HCT116 (cell line): ENCODE data around the gene ARHGAP28. TPM values are rescaled to one million over a fixed set of nuclear protein-coding genes. Genes with fewer than 3 reads are reported as not detected.

ENCODE experiments used
- ATAC-seq: fragments of 200-7000 bp; cut with Tn5 transposase; 2 replicates; pipeline ENCODE4 v1.9.1; 2020; ENCODE audit warnings: mild to moderate bottlenecking, moderate library complexity
- BruUV-seq: library from RNA; stranded (reverse); fragments of 400-500 nt; replicated peaks from 2 replicates; lab custom pipeline; 2021; lab: Mats Ljungman, UMichigan
- CTCF ChIA-PET: fragments of 300-600 bp; sonication (Branson Sonifier 250); formaldehyde crosslinking; loops from one replicate; lab custom pipeline; 2021; ENCODE audit warnings: antibody characterized with exemption; lab: Charles Lee
- POLR2A ChIA-PET: fragments of 300-600, 350-600 bp; sonication (Branson Sonifier 250); formaldehyde crosslinking; loops from one replicate; lab custom pipeline; 2021; ENCODE audit warnings: antibody characterized with exemption; lab: Charles Lee
- RAD21 ChIA-PET, 2 experiments: fragments of 300-600 bp; sonication (Branson Sonifier 250); formaldehyde crosslinking; loops; one replicate each; lab custom pipeline; 2023; ENCODE audit warnings: low total read pairs in 2 of 2; ENCODE audit not compliant: uncharacterized antibody in 2 of 2, unreplicated experiment in 2 of 2, low non-redundant PET in 1 of 2; lab: Charles Lee
- DNase-seq: peaks from one replicate; pipeline ENCODE4 v3.0.0-alpha.2; 2010; ENCODE audit warnings: low read depth, low spot score
- H2AFZ ChIP-seq: fragments of 200-600 bp; shearing (Covaris generic), sonication (generic); 2 replicates; pipeline ENCODE4 v1.6.1; 2017; ENCODE audit warnings: low read depth, mixed run types, mixed read lengths, antibody characterized with exemption, low read length; ENCODE audit not compliant: poor library complexity, severe bottlenecking
- H3K27ac ChIP-seq: 2 replicates; pipeline ENCODE4 v1.5.1; 2012; ENCODE audit warnings: low read depth, low read length
- H3K27me3 ChIP-seq: fragments of 200-600 bp; sonication (generic); 2 replicates; pipeline ENCODE4 v1.6.1; 2016; ENCODE audit warnings: mixed run types, low read length, mixed read lengths; ENCODE audit not compliant: insufficient read depth
- H3K36me3 ChIP-seq, 2 experiments: fragments of 200-500 bp in 1 of 2; fragments of 200-600 bp in 1 of 2; sonication (Bioruptor generic) in 1 of 2; sonication (generic) in 1 of 2; 2 replicates each; pipeline versions ENCODE4 v1.5.1 to v1.6.1; 2014 to 2016; ENCODE audit warnings: low read length in 2 of 2, inconsistent platforms in 1 of 2, mixed read lengths in 1 of 2, mixed run types in 1 of 2; ENCODE audit not compliant: insufficient read depth in 2 of 2, control insufficient read depth in 1 of 2
- H3K4me1 ChIP-seq, 2 experiments: fragments of 200-600 bp in 1 of 2; sonication (generic) in 1 of 2; 2 replicates each; pipeline versions ENCODE4 v1.5.1 to v1.6.1; 2012 to 2017; ENCODE audit warnings: low read length in 2 of 2, inconsistent platforms in 1 of 2, mild to moderate bottlenecking in 1 of 2, mixed read lengths in 1 of 2, mixed run types in 1 of 2, moderate library complexity in 1 of 2; ENCODE audit not compliant: insufficient read depth in 2 of 2, control insufficient read depth in 1 of 2
- H3K4me2 ChIP-seq: fragments of 200-600 bp; sonication (generic); 2 replicates; pipeline ENCODE4 v1.6.1; 2017; ENCODE audit warnings: mixed run types, low read length, mixed read lengths
- H3K4me3 ChIP-seq, 2 experiments: fragments of 200-600 bp in 1 of 2; sonication (generic) in 1 of 2; replicated peaks in 1 of 2; 2 replicates each; pipeline ENCODE4 v1.5.1; 2011 to 2016; ENCODE audit warnings: low read length in 2 of 2, control low read depth in 1 of 2, low read depth in 1 of 2, mild to moderate bottlenecking in 1 of 2, mixed read lengths in 1 of 2, mixed run types in 1 of 2
- H3K79me2 ChIP-seq: fragments of 200-600 bp; sonication (generic); 2 replicates; pipeline ENCODE4 v1.6.1; 2017; ENCODE audit warnings: mild to moderate bottlenecking, mixed run types, low read length, moderate library complexity, mixed read lengths; ENCODE audit not compliant: insufficient read depth
- H3K9ac ChIP-seq: fragments of 200-600 bp; sonication (generic); 2 replicates; pipeline ENCODE4 v1.6.1; 2016; ENCODE audit warnings: low read length, mixed read lengths
- H3K9me2 ChIP-seq: fragments of 200-600 bp; sonication (generic), shearing (Covaris generic); 2 replicates; pipeline ENCODE4 v1.6.1; 2017; ENCODE audit warnings: mixed run types, mild to moderate bottlenecking, moderate library complexity; ENCODE audit not compliant: insufficient read depth
- H3K9me3 ChIP-seq, 2 experiments: fragments of 200-500 bp in 1 of 2; fragments of 200-600 bp in 1 of 2; sonication (Bioruptor generic) in 1 of 2; sonication (generic) in 1 of 2; 2 replicates each; pipeline ENCODE4 v1.6.1; 2014 to 2017; ENCODE audit warnings: low read length in 2 of 2, mixed read lengths in 2 of 2, inconsistent platforms in 1 of 2, low read depth in 1 of 2, mild to moderate bottlenecking in 1 of 2, mixed run types in 1 of 2, moderate library complexity in 1 of 2; ENCODE audit not compliant: control insufficient read depth in 1 of 2, insufficient read depth in 1 of 2
- H4K20me1 ChIP-seq: fragments of 200-600 bp; sonication (generic), shearing (Covaris generic); 2 replicates; pipeline ENCODE4 v1.6.1; 2017; ENCODE audit warnings: mixed run types, mild to moderate bottlenecking, moderate library complexity; ENCODE audit not compliant: insufficient read depth
- CTCF ChIP-seq, 3 experiments: fragments of 200-600 bp in 1 of 3; sonication (generic) in 1 of 3; IDR thresholded peaks in 2 of 3; conservative IDR thresholded peaks in 1 of 3; 2 replicates each; pipeline ENCODE4 v1.5.1; 2012 to 2017; ENCODE audit warnings: low read depth in 2 of 3, low read length in 2 of 3, antibody characterized with exemption in 1 of 3, borderline replicate concordance in 1 of 3, control low read depth in 1 of 3, mild to moderate bottlenecking in 1 of 3, mixed read lengths in 1 of 3, mixed run types in 1 of 3, moderate library complexity in 1 of 3; ENCODE audit not compliant: insufficient read depth in 1 of 3
- ELF1 ChIP-seq: IDR thresholded peaks from 2 replicates; pipeline ENCODE4 v1.6.1; 2012; ENCODE audit warnings: low read depth, borderline replicate concordance
- JUND ChIP-seq: IDR thresholded peaks from 2 replicates; pipeline ENCODE4 v1.6.1; 2012
- RAD21 ChIP-seq: IDR thresholded peaks from 2 replicates; pipeline ENCODE4 v1.6.1; 2012; ENCODE audit warnings: low read depth, mild to moderate bottlenecking
- SP1 ChIP-seq: IDR thresholded peaks from 2 replicates; pipeline ENCODE4 v1.6.1; 2012; ENCODE audit warnings: low read depth
- TCF7L2 ChIP-seq: IDR thresholded peaks from 2 replicates; pipeline ENCODE4 v1.7.0; 2011; ENCODE audit warnings: borderline replicate concordance, inconsistent platforms; ENCODE audit not compliant: insufficient read depth, insufficient read length; ENCODE audit errors: extremely low read depth
- ZNF274 ChIP-seq: fragments of 200-500 bp; sonication (Bioruptor generic); IDR thresholded peaks from 2 replicates; pipeline ENCODE4 v1.6.1; 2014; ENCODE audit warnings: mild to moderate bottlenecking, low read depth, low read length, inconsistent platforms
- intact Hi-C: fragments of 100-400 bp; cut with micrococcal nuclease; formaldehyde crosslinking; loops from 2 replicates; pipeline ENCODE4 v1.10.0; 2022
- total RNA-seq: library from RNA; stranded (reverse); gene quantifications from one replicate; pipeline ENCODE4 v1.2.1, GENCODE V29; 2021; ENCODE audit not compliant: unreplicated experiment
- TF ChIP-seq, protein P1 (sequence below): IDR thresholded peaks from 2 replicates; pipeline ENCODE4 v1.6.1; 2012
- TF ChIP-seq, protein P2 (sequence below): IDR thresholded peaks from 2 replicates; pipeline ENCODE4 v1.6.1; 2012; ENCODE audit warnings: low read depth
- TF ChIP-seq, protein P3 (sequence below): IDR thresholded peaks from 2 replicates; pipeline ENCODE4 v1.6.1; 2012

Gene ARHGAP28
- total RNA-seq, 1 experiment from 2014 or later = not detected

DNA sequence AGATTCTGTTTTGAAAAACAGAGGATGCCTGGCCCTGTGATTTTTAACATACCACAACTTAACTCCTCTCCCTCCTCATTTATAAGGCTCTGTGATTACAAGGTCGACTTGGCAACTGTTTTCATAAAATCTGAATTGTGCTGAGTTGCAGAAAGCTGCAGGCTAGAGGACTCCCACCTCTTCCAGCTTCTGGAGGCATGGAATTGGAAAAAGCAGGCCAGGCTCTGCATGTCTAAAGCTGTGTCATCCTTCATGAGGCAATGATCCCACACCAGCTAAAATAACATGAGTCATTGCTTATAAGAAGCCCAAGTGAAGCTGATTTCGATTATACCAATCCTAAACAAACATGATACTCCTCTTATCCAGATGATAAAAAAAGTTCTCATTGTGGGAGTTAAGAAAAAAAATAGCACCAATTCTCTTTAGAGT, 11.7 kb downstream of the ARHGAP28 start:
- Histone ChIP-seq H3K79me2 (no peaks in the 10 kb centered on the region), H3K27ac (no peak overlapping the region), H3K9ac (no peak overlapping the region), H3K9me2 (no peaks in the 10 kb centered on the region), H3K4me2 (no peak overlapping the region), H3K9me3 (peaks cover 11 to 42% of the 10 kb centered on the region in 2 experiments; a peak in 3 of 4 replicates), H2AFZ (no peak overlapping the region), H3K27me3 (no peaks in the 10 kb centered on the region), H4K20me1 (no peaks in the 10 kb centered on the region), H3K36me3 (no peaks in the 10 kb centered on the region), H3K4me1 (no peaks in the 10 kb centered on the region), H3K4me3 (no peak overlapping the region)
- ChIA-PET POLR2A (no interaction called here), CTCF (interaction anchor here (0.8 kb wide), 1 partner anchor 281 kb away, joined by 4 read pairs; no protein-coding TSS in a partner anchor), RAD21 (no interaction called here)
- no TSS peak for BruUV-seq
- ATAC-seq (no peak), DNase-seq (no peak)
- TF ChIP-seq, protein P1, sequence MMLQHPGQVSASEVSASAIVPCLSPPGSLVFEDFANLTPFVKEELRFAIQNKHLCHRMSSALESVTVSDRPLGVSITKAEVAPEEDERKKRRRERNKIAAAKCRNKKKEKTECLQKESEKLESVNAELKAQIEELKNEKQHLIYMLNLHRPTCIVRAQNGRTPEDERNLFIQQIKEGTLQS = no peak
- TF ChIP-seq RAD21 = no peak
- TF ChIP-seq, protein P2, sequence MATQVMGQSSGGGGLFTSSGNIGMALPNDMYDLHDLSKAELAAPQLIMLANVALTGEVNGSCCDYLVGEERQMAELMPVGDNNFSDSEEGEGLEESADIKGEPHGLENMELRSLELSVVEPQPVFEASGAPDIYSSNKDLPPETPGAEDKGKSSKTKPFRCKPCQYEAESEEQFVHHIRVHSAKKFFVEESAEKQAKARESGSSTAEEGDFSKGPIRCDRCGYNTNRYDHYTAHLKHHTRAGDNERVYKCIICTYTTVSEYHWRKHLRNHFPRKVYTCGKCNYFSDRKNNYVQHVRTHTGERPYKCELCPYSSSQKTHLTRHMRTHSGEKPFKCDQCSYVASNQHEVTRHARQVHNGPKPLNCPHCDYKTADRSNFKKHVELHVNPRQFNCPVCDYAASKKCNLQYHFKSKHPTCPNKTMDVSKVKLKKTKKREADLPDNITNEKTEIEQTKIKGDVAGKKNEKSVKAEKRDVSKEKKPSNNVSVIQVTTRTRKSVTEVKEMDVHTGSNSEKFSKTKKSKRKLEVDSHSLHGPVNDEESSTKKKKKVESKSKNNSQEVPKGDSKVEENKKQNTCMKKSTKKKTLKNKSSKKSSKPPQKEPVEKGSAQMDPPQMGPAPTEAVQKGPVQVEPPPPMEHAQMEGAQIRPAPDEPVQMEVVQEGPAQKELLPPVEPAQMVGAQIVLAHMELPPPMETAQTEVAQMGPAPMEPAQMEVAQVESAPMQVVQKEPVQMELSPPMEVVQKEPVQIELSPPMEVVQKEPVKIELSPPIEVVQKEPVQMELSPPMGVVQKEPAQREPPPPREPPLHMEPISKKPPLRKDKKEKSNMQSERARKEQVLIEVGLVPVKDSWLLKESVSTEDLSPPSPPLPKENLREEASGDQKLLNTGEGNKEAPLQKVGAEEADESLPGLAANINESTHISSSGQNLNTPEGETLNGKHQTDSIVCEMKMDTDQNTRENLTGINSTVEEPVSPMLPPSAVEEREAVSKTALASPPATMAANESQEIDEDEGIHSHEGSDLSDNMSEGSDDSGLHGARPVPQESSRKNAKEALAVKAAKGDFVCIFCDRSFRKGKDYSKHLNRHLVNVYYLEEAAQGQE = no peak
- no peak for TF ChIP-seq TCF7L2
- TF ChIP-seq ELF1 = no peak
- no peak for TF ChIP-seq ZNF274
- no peak for TF ChIP-seq SP1
- TF ChIP-seq, protein P3, sequence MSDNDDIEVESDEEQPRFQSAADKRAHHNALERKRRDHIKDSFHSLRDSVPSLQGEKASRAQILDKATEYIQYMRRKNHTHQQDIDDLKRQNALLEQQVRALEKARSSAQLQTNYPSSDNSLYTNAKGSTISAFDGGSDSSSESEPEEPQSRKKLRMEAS = no peak
- TF ChIP-seq JUND = no peak
- no peak for TF ChIP-seq CTCF (IDR thresholded peaks at IDR 0.05 in 2 of 3, conservative IDR thresholded peaks at IDR 0.05 in 1 of 3; ENCODE audit: borderline replicate concordance in 1 of 3, insufficient read depth in 1 of 3, low read depth in 2 of 3, low read length in 2 of 3)
- intact Hi-C loops = no loop called here
